K562 (cell line): ENCODE data around the gene SFTPA2. TPM values are rescaled to one million over a fixed set of nuclear protein-coding genes. Genes with fewer than 3 reads are reported as not detected.

ENCODE experiments used
- ATAC-seq: fragments of 200-7000 bp; cut with Tn5 transposase; 3 replicates; pipeline ENCODE4 v1.9.1; 2020; ENCODE audit warnings: moderate library complexity
- BruUV-seq: library from RNA; stranded (reverse); fragments of 400-500 nt; replicated peaks from 2 replicates; lab custom pipeline; 2021; lab: Mats Ljungman, UMichigan
- CTCF ChIA-PET: fragments of 300-600 bp; formaldehyde crosslinking; extraction: SDS; loops from one replicate; lab custom pipeline; 2021; ENCODE audit warnings: low intra/inter-chr PET ratio; lab: Yijun Ruan, JAX
- POLR2A ChIA-PET: fragments of 300-600, 350-650 bp; sonication (Branson Sonifier 250); formaldehyde crosslinking; extraction: SDS; loops from one replicate; lab custom pipeline; 2021; ENCODE audit warnings: antibody characterized with exemption, inconsistent platforms; lab: Yijun Ruan, JAX
- DNase-seq, 4 experiments: peaks; one replicate each; pipeline versions ENCODE4 v3.0.0 to v3.0.0-alpha.2; 2011 to 2018; ENCODE audit warnings: low spot score in 3 of 4, mixed read lengths in 3 of 4; ENCODE audit errors: extremely low read depth in 1 of 4
- FAIRE-seq: peaks from 2 replicates; lab custom pipeline; 2011; peaks lifted over from hg19 to GRCh38; lab: Jason Lieb, UNC
- H2AFZ ChIP-seq: 2 replicates; pipeline ENCODE4 v1.6.0; 2011; ENCODE audit warnings: low read depth, low read length, control low read depth, inconsistent platforms
- H3K27ac ChIP-seq: fragments of 200-600 bp; 3 replicates; pipeline ENCODE4 v1.8.0; 2011; ENCODE audit warnings: low read depth, mild to moderate bottlenecking, control low read depth, inconsistent platforms, low read length, moderate library complexity, mixed read lengths; ENCODE audit errors: extremely low read depth
- H3K27me3 ChIP-seq, 2 experiments: fragments of 300-600 bp in 1 of 2; 2 replicates in 1 of 2; 3 replicates in 1 of 2; pipeline versions ENCODE4 v1.6.0 to v1.8.0; 2011; ENCODE audit warnings: inconsistent platforms in 2 of 2, low read length in 2 of 2, mild to moderate bottlenecking in 1 of 2, mixed read lengths in 1 of 2, moderate library complexity in 1 of 2; ENCODE audit not compliant: control insufficient read depth in 2 of 2, insufficient read depth in 2 of 2
- H3K36me3 ChIP-seq: fragments of 300-600 bp; 3 replicates; pipeline ENCODE4 v1.8.0; 2011; ENCODE audit warnings: mild to moderate bottlenecking, low read length, inconsistent platforms; ENCODE audit not compliant: control insufficient read depth, insufficient read depth
- H3K4me1 ChIP-seq, 2 experiments: fragments of 200-600 bp in 1 of 2; replicated peaks in 1 of 2; 2 replicates in 1 of 2; 3 replicates in 1 of 2; pipeline versions ENCODE4 v1.5.1 to v1.8.0; 2011; ENCODE audit warnings: inconsistent platforms in 2 of 2, low read length in 2 of 2, mild to moderate bottlenecking in 1 of 2, mixed read lengths in 1 of 2, moderate library complexity in 1 of 2; ENCODE audit not compliant: control insufficient read depth in 2 of 2, insufficient read depth in 2 of 2
- H3K4me2 ChIP-seq: 2 replicates; pipeline ENCODE4 v1.6.1; 2011; ENCODE audit warnings: low read length, control low read depth, inconsistent platforms, mixed read lengths; ENCODE audit not compliant: insufficient read depth
- H3K4me3 ChIP-seq: fragments of 200-600 bp; sonication (generic), shearing (Covaris generic); 2 replicates; pipeline ENCODE4 v1.5.1; 2016; ENCODE audit warnings: control low read depth, inconsistent platforms
- H3K79me2 ChIP-seq: fragments of 200-600 bp; 3 replicates; pipeline ENCODE4 v1.8.0; 2011; ENCODE audit warnings: low read length, inconsistent platforms; ENCODE audit not compliant: control insufficient read depth, insufficient read depth
- H3K9ac ChIP-seq, 2 experiments: 2 replicates each; pipeline versions ENCODE4 v1.6.0 to v1.6.1; 2011; ENCODE audit warnings: low read depth in 2 of 2, low read length in 2 of 2, control low read depth in 1 of 2, inconsistent platforms in 1 of 2, mild to moderate bottlenecking in 1 of 2, mixed read lengths in 1 of 2; ENCODE audit not compliant: insufficient read depth in 1 of 2
- H3K9me1 ChIP-seq: one replicate; pipeline ENCODE4 v1.6.0; 2011; ENCODE audit warnings: inconsistent platforms, mild to moderate bottlenecking, low read length, moderate library complexity; ENCODE audit not compliant: control insufficient read depth, insufficient read depth
- H3K9me3 ChIP-seq: replicated peaks from 2 replicates; pipeline ENCODE4 v1.5.1; 2011; ENCODE audit warnings: low read depth, low read length, inconsistent platforms; ENCODE audit not compliant: control insufficient read depth, insufficient read depth
- H4K20me1 ChIP-seq: replicated peaks from 2 replicates; pipeline ENCODE4 v1.6.1; 2011; ENCODE audit warnings: low read length, inconsistent platforms, mixed read lengths; ENCODE audit not compliant: control insufficient read depth, insufficient read depth
- ATF7 ChIP-seq: fragments of 450-650 bp; IDR thresholded peaks from 2 replicates; pipeline ENCODE4 v1.7.1; 2014; ENCODE audit warnings: mild to moderate bottlenecking, moderate library complexity
- DMBX1 ChIP-seq: fragments of 250-450 bp; sonication (Bioruptor Pico); IDR thresholded peaks from 2 replicates; pipeline ENCODE4 v1.8.0; 2022; ENCODE audit warnings: inconsistent platforms, mild to moderate bottlenecking, moderate library complexity, borderline replicate concordance
- HNRNPLL ChIP-seq: fragments of 200-400 bp; formaldehyde crosslinking; IDR thresholded peaks from 2 replicates; pipeline ENCODE4 v1.6.1; 2017; ENCODE audit warnings: low read length, low read depth, mild to moderate bottlenecking; ENCODE audit not compliant: poor library complexity, severe bottlenecking
- NFE2L1 ChIP-seq: fragments of 450-650 bp; IDR thresholded peaks from 2 replicates; pipeline ENCODE4 v1.6.1; 2016; ENCODE audit warnings: missing genetic modification characterization, low read depth, mild to moderate bottlenecking, missing compliant biosample characterization, moderate library complexity, borderline replicate concordance
- NFYB ChIP-seq: IDR thresholded peaks from 2 replicates; pipeline ENCODE4 v1.6.1; 2011; ENCODE audit warnings: mild to moderate bottlenecking, moderate library complexity; ENCODE audit not compliant: insufficient read length; ENCODE audit errors: extremely low read depth
- RBM34 ChIP-seq: fragments of 200-400 bp; formaldehyde crosslinking; IDR thresholded peaks from 2 replicates; pipeline ENCODE4 v1.6.1; 2018; ENCODE audit warnings: low read length, borderline replicate concordance; ENCODE audit not compliant: insufficient read depth
- XRCC3 ChIP-seq: fragments of 450-650 bp; IDR thresholded peaks from 2 replicates; pipeline ENCODE4 v1.6.1; 2017; ENCODE audit warnings: mild to moderate bottlenecking, moderate library complexity
- ZNF431 ChIP-seq: sonication (generic); formaldehyde crosslinking; IDR thresholded peaks from 2 replicates; pipeline ENCODE4 v1.8.0; 2022; ENCODE audit warnings: mild to moderate bottlenecking, missing genetic modification reagents
- ZNF511 ChIP-seq: sonication (generic); formaldehyde crosslinking; IDR thresholded peaks from 2 replicates; pipeline ENCODE4 v1.8.0; 2022; ENCODE audit warnings: mild to moderate bottlenecking, missing genetic modification reagents
- WGBS: fragments of 100-300 bp; shearing (Covaris generic); methylation state at CpG from one replicate; pipeline ENCODE4 v1.1.6; 2016; ENCODE audit warnings: low coverage, mixed read lengths; ENCODE audit not compliant: insufficient coverage; ENCODE audit errors: missing lambda C conversion rate; 5-methylcytosine and 5-hydroxymethylcytosine counted together
- in situ Hi-C: fragments of 300-500 bp; cut with MboI; formaldehyde crosslinking; loops from 4 replicates; pipeline ENCODE4 v1.15.0; 2018; ENCODE audit warnings: inconsistent platforms, mixed read lengths
- intact Hi-C: fragments of 100-400 bp; cut with micrococcal nuclease; formaldehyde crosslinking; loops from 2 replicates; pipeline ENCODE4 v1.14.2; 2022
- polyA plus RNA-seq, 8 experiments: library from polyadenylated mRNA; depleted of rRNA in 4 of 8; stranded (reverse) in 5 of 8; unstranded in 3 of 8; fragments of >200 nt; fragmentation: Nextera tagmentation in 2 of 8; fragmentation: Illumina TruSeq in 1 of 8; extraction: Ambion mirVana in 2 of 8; extraction: Trizol in 1 of 8; gene quantifications; 2 replicates each; pipeline versions ENCODE4 v1.2.1 to v1.2.3, GENCODE V29; 2011 to 2014; ENCODE audit warnings: inconsistent platforms in 1 of 8, missing spikeins in 1 of 8
- total RNA-seq, 7 experiments: library from RNA; depleted of rRNA in 6 of 7; stranded (reverse); fragments of >200 nt in 6 of 7; fragmentation: Illumina TruSeq in 2 of 7; extraction: Trizol in 2 of 7; gene quantifications; 2 replicates each; pipeline versions ENCODE4 v1.2.1 to v1.2.3, GENCODE V29; 2011 to 2021; ENCODE audit warnings: low replicate concordance in 1 of 7
- TF ChIP-seq, protein P1 (sequence below): fragments of 250-450 bp; sonication (Bioruptor Pico); IDR thresholded peaks from 2 replicates; pipeline ENCODE4 v1.8.0; 2021; ENCODE audit warnings: borderline replicate concordance, mild to moderate bottlenecking, moderate library complexity; ENCODE audit not compliant: poor library complexity, severe bottlenecking

SFTPA2 gene
- total and polyA plus RNA-seq, 9 of the 15 experiments (the other 6 are each of a cell fraction or from before 2014, with no cell fraction given): 4.1 TPM; not detected in 8

- TF ChIP-seq ZNF511 (CRISPR knock-in tag) (no peak), RBM34 (no peak), DMBX1 (CRISPR knock-in tag) (no peak), ZNF431 (no peak), NFE2L1 (tag) (no peak), NFYB (no peak), ATF7 (no peak), XRCC3 (no peak)
- TF ChIP-seq, all 486 proteins: peak for 0
Observed at GRCh38 chr10:79586933-79587332, 26.7 kb upstream of the SFTPA2 start (continued).

DNA sequence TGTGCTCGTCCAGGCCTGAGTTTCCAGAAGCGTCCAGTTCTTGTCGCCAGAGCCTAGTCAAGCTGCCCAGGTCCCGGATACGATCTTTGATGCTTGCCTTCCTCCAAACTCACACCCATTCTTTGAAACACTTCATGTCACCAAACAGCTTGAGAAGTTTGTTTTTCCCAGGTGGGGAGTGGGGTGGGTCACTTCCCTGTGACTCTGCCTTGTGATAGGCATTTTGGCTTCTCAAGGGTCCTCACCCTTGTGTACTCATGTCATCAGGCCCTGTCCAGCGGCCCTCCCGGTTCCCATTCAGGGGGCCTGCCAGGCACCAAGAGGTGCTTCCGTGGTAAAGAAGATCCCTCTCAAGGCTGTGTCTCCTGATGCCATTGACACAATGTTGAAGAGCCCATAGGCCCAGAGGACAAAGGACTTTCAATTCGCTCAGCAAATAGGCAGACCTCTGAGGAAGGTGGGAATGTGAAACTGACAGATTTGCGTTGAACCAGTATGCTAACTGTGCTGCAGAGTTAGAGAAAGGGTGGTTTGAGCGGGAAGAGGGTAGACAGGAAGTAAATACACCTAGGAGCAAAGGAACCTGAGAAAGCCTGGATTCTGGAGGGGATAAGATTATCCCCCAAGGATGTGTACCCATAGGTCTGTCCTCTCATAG is 25.8 kb upstream of the SFTPA2 start:
- no TSS peak for BruUV-seq
- ATAC-seq (no peak), FAIRE-seq (no peak), DNase-seq (no peak)
- ChIA-PET CTCF (no interaction called here), POLR2A (no interaction called here)
- intact Hi-C loops (no loop called here), in situ Hi-C loops (no loop called here)
- Histone ChIP-seq H3K4me1 (no peaks in the 10 kb centered on the region), H3K27ac (no peak overlapping the region), H3K9ac (no peak overlapping the region), H4K20me1 (no peaks in the 10 kb centered on the region), H3K4me3 (no peak overlapping the region), H3K4me2 (no peak overlapping the region), H3K9me1 (no peaks in the 10 kb centered on the region), H2AFZ (no peak overlapping the region), H3K27me3 (peaks cover 0 to 22% of the 10 kb centered on the region in 2 experiments; a peak in 3 of 5 replicates), H3K36me3 (no peaks in the 10 kb centered on the region), H3K79me2 (no peaks in the 10 kb centered on the region), H3K9me3 (no peaks in the 10 kb centered on the region)
- under 1% methylated on average over 11 of the region's 11 CpGs for WGBS
- peak; percentile 10 for TF ChIP-seq HNRNPLL
- TF ChIP-seq, protein P1, sequence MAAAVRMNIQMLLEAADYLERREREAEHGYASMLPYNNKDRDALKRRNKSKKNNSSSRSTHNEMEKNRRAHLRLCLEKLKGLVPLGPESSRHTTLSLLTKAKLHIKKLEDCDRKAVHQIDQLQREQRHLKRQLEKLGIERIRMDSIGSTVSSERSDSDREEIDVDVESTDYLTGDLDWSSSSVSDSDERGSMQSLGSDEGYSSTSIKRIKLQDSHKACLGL: no peak
